GM13977 (cell line): ENCODE data around the gene MSANTD1.
A peak's percentile ranks its signal among the peaks of the same experiment; 100 is the strongest.

Source experiments
- DNase-seq: peaks from one replicate; pipeline ENCODE4 v3.0.0; 2012; ENCODE audit warnings: low spot score
- CTCF ChIP-seq: IDR thresholded peaks from 2 replicates; pipeline ENCODE4 v1.5.1; 2012; ENCODE audit warnings: mild to moderate bottlenecking, control low read depth; ENCODE audit not compliant: insufficient read depth; ENCODE audit errors: extremely low read depth, missing control alignments
- in situ Hi-C: fragments of 300-500 bp; cut with MboI; formaldehyde crosslinking; loops from one replicate; pipeline ENCODE4 v1.12.0; 2022; ENCODE audit warnings: low sequenced_read_pairs, low pct_unique_long_range_greater_than_20kb, mixed read lengths, inconsistent platforms; ENCODE audit not compliant: unreplicated experiment

MSANTD1 gene

DNA sequence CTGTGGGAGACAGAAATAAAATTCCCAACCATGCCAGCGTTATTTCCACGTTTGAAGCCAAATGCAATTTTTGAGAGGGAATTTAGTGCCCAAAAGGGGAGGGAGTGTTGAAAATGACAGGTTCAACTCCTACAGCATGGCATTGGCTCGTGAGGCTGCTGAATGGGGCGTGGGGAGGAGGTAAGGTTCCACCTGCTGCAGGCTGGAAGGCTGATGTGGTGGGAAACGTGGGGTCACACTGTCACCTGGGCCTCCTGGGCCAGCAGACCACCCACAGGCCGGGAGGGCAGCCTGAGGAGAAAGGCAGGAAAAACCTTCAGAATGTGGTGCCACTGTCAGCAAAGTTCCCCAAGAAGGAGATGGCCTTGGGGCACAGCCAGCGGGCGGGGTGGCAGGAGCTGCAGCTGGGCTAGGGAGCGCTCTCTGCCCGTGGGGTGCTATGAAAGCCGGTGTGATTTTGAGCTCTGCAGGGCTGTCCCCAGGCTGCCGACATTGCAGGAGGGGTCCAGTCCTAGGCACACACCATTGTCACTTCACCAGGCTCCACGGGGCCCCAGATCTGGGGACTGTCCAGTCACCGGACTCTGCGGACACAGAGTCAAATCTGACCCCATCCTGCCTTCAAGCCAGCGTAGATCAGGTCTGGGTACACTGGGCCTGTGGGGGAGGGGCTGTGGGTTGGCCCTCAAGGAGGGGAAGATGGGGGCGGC, 19.6 kb downstream of the MSANTD1 start:
- in situ Hi-C loops: no loop called here
- no peak for TF ChIP-seq CTCF
- peak; percentile 7 for DNase-seq

DNA sequence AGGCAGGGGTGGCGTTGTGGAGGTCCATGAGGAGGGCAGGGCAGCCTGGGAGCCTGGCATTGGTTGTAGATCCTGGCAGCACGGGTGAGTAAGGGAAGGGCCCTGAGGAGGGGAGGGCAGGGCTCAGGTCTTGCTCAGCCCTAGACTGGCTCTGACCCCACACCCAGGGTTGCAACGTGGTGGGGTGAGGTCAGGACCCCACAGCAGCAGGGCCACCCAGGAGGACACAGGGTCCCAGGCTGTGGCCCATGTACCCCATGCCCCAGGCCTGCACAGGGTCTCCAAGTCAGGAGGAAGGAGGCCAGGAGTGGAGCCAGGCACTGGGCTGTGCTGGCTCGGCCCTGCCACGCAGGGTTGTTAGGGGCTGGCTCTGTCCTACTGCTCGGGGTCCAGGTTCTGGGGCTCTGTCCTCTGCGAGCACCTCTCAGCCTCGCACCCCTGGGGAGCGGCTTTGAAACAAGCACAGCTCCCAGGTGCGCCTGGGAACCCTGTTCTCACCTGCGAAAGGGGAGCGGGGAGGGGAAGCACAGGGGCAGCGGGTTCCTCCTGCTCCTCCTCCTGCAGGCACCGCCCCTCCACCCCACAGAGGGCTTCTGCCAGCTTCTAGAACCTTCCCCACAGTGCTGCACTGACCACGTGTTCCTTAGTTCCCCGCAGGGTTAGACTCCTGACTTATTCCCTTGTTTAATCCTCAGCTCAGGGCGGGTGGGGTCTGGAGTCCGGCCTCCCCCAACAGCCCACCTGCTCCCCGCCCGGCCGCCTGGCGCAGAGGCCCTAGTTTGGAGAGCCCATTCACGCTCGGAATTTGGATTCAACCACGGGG, 20.4 kb downstream of the MSANTD1 start:
- TF ChIP-seq CTCF: no peak
- in situ Hi-C loops: no loop called here
- DNase-seq: no peak

DNA sequence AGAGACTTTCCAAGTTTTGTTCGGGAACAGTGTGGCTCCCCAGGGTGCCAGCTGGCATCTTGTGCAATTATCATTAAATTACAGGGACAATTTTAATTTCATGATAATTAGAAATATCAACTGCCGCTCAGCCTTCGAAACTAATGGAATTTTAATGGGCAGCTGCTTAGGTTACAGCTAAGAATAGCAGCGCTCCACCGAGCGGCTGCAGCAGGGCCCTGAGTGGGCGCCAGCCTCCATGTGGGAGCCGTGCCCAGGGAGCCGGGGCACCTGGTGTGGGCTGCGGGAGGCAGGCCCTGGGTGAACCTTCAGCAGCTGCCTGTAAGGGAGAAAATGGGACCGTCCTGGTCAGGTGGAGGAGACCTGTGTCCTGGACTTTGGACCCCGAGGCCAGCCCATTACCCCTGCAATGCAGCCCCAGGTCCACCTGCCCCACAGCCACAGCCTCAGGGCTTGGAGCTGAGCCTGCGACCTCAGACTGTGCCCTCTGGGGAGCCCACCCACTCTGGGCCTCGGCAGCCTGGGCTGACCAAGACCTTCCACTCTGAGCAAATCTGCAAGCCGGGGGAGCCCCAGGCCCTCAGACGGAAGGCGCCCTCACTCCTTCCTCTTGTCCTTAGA, 21.1 kb downstream of the MSANTD1 start:
- no peak for DNase-seq
- TF ChIP-seq CTCF: no peak

GRCh38 chr4:3271131-3271530, 22.2 kb downstream of the MSANTD1 start:
- no peak for TF ChIP-seq CTCF
- in situ Hi-C loops: no loop called here

More for the DNA sequence above, 21.1 kb downstream of the MSANTD1 start:
- in situ Hi-C loops: no loop called here

DNA sequence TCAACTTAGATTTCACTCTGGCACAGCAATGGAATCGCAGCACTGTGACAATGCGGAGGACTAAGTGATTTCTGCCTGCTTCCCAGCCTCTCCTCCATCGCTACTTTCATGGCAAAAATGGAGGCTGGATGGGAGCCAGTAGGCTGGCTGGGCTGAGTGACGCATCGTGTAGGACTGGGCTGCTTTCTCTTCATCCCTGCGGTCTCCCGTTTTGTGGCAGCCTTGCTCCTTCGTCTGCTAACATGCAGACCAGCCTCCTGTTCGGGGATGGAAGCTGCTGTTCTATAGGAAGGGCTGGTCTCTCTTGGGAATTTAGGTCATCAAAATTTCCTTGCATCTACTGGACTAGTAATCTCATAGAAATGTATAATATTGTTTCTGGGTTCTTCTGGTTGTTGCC, 28.0 kb downstream of the MSANTD1 start:
- in situ Hi-C loops: no loop called here
- no peak for DNase-seq
- no peak for TF ChIP-seq CTCF

More at GRCh38 chr4:3271131-3271530, 22.2 kb downstream of the MSANTD1 start:
- DNase-seq: no peak

DNA sequence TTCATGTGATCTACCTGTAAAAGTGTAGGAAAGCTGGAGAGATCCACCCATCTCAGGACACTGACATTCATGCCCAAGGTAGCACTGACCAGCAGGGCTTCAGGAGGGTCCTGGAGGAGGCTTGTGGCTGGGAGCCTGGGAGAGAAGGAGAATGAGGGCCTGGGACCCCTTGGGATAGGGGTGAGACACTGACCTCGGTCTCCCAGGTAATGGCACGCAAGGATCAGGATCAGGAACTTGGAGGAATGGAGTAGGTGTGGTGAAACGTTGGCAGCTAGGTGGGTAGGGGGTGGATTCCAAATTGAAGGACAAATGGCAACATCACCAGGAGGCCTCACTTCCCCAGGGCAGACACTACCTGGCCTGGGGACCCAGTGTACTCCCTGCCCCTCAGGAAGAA, 31.5 kb downstream of the MSANTD1 start:
- no peak for DNase-seq
- no peak for TF ChIP-seq CTCF
- in situ Hi-C loops: no loop called here
